Central memory CD8-positive, alpha-beta T cell (primary cell): ENCODE data around the gene BLVRA.
A peak's percentile ranks its signal among the peaks of the same experiment; 100 is the strongest.
"Not testable (repeated sequence)": the region's sequence is repeated elsewhere in the genome, so short reads cannot be mapped to it uniquely, and the experiment has no call there.

ENCODE experiments used
- ATAC-seq: fragments of 150-1000 bp; cut with Tn5 transposase; replicated peaks from 2 replicates; pipeline ENCODE4 v1.10.0; 2022; ENCODE audit warnings: mild to moderate bottlenecking, moderate FRiP score, moderate number of reproducible peaks; ENCODE audit not compliant: poor library complexity, severe bottlenecking; ENCODE audit errors: extremely low read depth
- DNase-seq, 2 donors: peaks; one replicate each; pipeline ENCODE4 v3.0.0; 2021; ENCODE audit warnings: low spot score in 2 of 2
- H3K27ac Mint-ChIP-seq: one replicate; pipeline ENCODE4 v1.8.0; 2022; ENCODE audit warnings: low read depth, mild to moderate bottlenecking, moderate library complexity, mixed read lengths
- H3K27me3 Mint-ChIP-seq: one replicate; pipeline ENCODE4 v1.8.0; 2022; ENCODE audit warnings: mixed read lengths
- H3K36me3 Mint-ChIP-seq: one replicate; pipeline ENCODE4 v1.8.0; 2022; ENCODE audit warnings: mild to moderate bottlenecking, moderate library complexity, mixed read lengths; ENCODE audit not compliant: insufficient read depth
- H3K4me1 Mint-ChIP-seq: one replicate; pipeline ENCODE4 v1.8.0; 2022; ENCODE audit warnings: mixed read lengths
- H3K4me3 Mint-ChIP-seq: one replicate; pipeline ENCODE4 v1.8.0; 2022; ENCODE audit warnings: mild to moderate bottlenecking, moderate library complexity, mixed read lengths
- H3K9me3 Mint-ChIP-seq: one replicate; pipeline ENCODE4 v1.8.0; 2022; ENCODE audit warnings: mixed read lengths

Gene BLVRA

DNA sequence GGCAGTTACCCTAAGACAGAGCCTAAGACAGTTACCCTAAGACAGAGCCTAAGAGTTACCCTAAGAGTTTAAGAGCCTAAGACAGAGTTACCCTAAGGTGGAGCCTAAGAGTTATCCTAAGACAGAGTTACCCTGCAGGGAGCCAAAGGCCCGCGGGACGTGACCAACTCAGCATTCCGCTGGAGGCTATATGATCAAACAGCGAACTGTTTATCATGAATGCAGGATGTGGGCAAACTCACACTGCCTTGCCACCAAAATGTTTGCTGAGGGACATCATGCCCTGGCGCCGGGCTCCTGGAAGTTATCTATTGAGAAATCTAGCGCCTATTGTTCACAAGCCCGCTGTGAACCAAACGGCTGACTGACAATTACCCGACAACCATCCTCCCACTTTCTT lies 49.9 kb downstream of the BLVRA start:
- Mint-ChIP-seq H3K36me3 (peaks cover 14% of the 10 kb centered on the region), H3K9me3 (no peaks in the 10 kb centered on the region), H3K4me3 (peak overlapping the region; percentile 38), H3K27ac (peak overlapping the region; percentile 85), H3K4me1 (peaks cover 29% of the 10 kb centered on the region), H3K27me3 (no peaks in the 10 kb centered on the region)
- peak; percentile 78 for ATAC-seq
- peak in 1 of 2 donors; percentile 41 for DNase-seq

DNA sequence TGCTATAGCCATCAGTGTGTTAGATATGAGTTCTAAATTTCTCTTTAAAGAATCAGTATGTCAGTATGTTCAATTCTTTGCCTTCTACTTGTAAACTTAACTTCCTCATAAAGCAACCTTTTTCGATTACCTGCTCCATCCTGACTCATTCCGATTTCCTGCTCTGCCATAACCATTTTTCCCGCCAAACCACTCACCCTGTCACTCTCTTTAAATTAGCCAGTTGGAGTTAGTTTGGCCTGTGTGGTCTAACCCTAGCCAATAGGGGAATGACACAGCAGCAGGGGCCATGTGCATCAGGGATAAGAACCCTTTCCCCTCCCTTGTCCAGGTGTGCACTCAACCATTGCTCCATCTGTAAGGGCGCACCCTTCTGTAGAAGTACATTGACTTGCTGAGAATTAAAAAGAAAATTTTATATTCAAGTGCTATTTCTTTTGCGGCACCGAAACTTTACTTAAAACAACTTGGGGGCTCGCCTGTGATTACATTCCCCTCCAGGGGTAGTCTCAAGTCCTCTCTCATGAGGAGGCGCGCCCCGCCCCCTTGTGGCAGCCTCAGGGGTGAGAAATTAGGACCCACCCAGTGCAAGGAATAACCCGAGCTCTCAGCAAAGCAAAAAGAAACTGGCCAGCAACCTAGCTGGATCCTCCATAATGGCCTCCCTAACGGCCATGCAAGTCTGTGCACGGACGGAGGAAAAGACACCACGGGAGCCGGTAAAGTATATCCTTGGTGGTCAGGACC lies 51.9 kb downstream of the BLVRA start:
- not testable (repeated sequence) for ATAC-seq, H3K36me3 Mint-ChIP-seq, H3K4me3 Mint-ChIP-seq, DNase-seq, H3K9me3 Mint-ChIP-seq, H3K27me3 Mint-ChIP-seq
- Mint-ChIP-seq H3K4me1 (peaks cover 29% of the 10 kb centered on the region), H3K27ac (peak overlapping the region; percentile 85)

DNA sequence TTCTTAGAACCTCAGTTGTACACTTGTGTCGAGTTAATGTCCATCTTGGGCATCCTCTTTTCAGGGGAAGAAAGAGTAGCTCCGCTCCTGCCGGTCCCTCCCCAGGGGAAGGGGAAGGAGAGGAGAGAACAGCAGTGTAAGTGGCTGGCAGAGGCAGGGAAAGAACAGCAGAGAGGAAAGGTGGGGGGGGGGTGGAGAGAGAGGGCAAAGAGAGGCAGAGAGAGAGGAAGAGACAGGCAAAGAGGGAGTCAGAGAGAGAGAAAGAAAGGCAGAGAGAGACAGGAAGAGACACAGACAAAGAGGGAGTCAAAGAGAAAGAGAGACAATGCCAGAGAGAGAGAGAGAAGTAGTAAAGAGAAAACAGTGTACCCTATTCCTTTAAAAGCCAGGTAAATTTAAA lies 56.9 kb downstream of the BLVRA start:
- ATAC-seq = no peak
- H3K9me3 Mint-ChIP-seq = no peaks in the 10 kb centered on the region
- no peak overlapping the region for H3K27ac Mint-ChIP-seq
- H3K36me3 Mint-ChIP-seq = peaks cover 4% of the 10 kb centered on the region
- peaks cover 24% of the 10 kb centered on the region for H3K27me3 Mint-ChIP-seq
- peaks cover under 1% of the 10 kb centered on the region for H3K4me1 Mint-ChIP-seq
- H3K4me3 Mint-ChIP-seq = no peak overlapping the region
- no peak for DNase-seq

DNA sequence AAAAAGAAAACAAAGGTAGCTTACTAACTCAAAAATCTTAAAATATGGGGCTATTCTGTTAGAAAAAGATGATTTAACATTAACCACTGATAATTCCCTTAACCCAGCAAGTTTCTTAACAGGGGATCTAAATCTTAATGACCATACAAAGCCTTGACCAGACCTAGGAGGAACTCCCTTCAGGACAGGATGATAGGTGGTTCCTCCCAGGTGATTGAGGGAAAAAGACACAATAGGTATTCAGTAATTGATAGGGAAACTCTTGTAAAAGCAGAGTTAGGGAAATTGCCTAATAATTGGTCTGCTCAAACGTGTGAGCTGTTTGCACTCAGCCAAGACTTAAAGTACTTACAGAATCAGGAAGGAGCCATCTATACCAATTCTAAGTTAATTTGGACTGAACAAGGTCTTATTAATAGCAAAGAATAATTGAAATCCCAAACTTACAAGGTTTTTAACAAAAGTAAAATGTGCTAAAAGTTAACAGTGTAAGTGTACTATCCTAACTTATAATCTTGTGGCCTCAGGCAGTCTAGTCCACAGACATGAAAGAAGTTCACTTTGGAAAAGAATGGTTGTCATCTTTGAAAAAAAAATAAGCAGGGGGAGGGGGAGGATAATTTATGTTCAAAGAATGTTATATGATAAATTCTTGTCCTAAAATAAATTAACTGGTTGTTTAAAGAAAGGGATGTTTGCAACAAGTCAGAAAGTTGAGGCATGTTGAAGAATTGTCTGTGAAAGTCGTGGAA lies 57.7 kb downstream of the BLVRA start:
- not testable (repeated sequence) for H3K27ac Mint-ChIP-seq, DNase-seq, H3K9me3 Mint-ChIP-seq, H3K36me3 Mint-ChIP-seq, ATAC-seq, H3K4me3 Mint-ChIP-seq, H3K4me1 Mint-ChIP-seq
- peaks cover 24% of the 10 kb centered on the region for H3K27me3 Mint-ChIP-seq

DNA sequence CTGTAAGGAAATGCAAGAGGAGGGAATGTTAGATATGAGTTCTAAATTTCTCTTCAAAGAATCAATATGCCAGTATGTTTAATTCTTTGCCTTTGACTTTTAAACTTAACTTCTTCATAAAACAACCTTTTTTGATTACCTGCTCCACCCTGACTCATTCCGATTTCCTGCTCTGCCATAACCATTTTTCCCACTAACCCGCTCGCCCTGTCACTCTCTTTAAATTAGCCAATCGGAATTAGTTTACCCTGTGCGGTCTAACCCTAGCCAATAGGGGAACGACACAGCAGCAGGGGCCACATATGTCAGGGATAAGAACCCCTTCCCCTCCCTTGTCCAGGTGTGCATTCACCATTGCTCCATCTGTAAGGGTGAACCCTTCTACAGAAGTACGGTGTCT lies 64.9 kb downstream of the BLVRA start:
- not testable (repeated sequence) for H3K36me3 Mint-ChIP-seq, H3K4me3 Mint-ChIP-seq, H3K4me1 Mint-ChIP-seq, ATAC-seq, H3K9me3 Mint-ChIP-seq, DNase-seq, H3K27ac Mint-ChIP-seq
- H3K27me3 Mint-ChIP-seq = peaks cover 28% of the 10 kb centered on the region

DNA sequence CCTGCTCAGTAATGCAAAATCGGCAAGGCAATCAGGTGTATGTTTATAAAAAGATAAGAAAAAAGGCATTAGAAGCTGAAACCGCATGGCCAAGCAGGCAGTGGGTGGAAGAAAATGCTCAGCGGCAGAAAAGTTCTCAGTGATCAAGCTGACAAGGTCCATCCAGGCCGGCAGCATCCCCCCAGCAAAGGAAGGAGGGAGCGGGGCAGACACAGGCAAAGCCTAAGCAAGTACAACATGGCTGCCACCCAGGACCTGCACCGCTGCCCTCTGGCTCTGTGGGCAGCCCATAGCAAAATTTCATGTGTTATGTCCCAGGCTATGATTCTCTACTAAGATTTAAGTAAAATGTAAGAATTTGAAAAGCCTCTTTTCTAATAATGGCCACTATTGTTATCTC lies 65.5 kb downstream of the BLVRA start:
- no peaks in the 10 kb centered on the region for H3K4me1 Mint-ChIP-seq
- peaks cover 33% of the 10 kb centered on the region for H3K27me3 Mint-ChIP-seq
- no peaks in the 10 kb centered on the region for H3K9me3 Mint-ChIP-seq

DNA sequence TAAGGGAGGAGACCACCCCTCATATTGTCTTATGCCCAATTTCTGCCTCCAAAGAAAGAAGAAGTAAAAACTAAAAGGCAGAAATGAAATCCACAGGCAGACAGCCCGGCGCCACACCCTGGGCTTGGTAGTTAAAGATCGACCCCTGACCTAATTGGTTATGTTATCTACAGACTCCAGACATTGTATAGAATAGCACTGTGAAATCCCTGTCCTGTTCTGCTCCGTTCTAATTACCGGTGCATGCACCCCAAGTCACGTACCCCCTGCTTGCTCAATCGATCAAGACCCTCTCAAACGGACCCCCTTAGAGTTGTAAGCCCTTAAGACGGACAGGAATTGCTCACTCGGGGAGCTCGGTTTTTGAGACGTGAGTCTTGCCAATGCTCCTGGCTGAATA lies 66.0 kb downstream of the BLVRA start:
- H3K27me3 Mint-ChIP-seq = peaks cover 38% of the 10 kb centered on the region
- DNase-seq, H3K9me3 Mint-ChIP-seq, ATAC-seq, H3K36me3 Mint-ChIP-seq, H3K4me3 Mint-ChIP-seq, H3K4me1 Mint-ChIP-seq, H3K27ac Mint-ChIP-seq: not testable (repeated sequence)

More for the DNA sequence above, 65.5 kb downstream of the BLVRA start:
- ATAC-seq (no peak), DNase-seq (no peak)
- H3K36me3 Mint-ChIP-seq = no peaks in the 10 kb centered on the region
- no peak overlapping the region for H3K27ac Mint-ChIP-seq
- H3K4me3 Mint-ChIP-seq = no peak overlapping the region

DNA sequence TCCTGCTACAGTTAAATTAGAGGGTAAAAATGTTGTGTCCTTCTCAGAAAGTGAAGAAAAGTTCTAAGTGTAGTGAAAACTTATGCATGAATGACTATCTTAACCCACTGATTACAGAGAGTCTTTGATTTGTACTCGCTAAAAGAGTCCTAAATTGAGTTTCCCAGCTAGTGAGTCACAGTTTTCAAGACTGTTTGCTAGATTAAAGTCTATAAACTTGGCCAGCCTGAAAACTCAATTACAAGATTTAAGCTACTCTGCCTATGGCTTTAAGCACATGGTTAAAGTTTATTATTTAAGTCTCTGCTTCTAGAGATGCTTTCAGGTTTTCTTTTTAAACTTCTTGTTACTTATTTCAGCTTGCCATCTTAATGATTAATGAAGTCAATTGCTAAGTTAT lies 66.5 kb downstream of the BLVRA start:
- Mint-ChIP-seq H3K4me3 (no peak overlapping the region), H3K9me3 (no peaks in the 10 kb centered on the region), H3K4me1 (no peaks in the 10 kb centered on the region), H3K27me3 (peaks cover 38% of the 10 kb centered on the region), H3K36me3 (no peaks in the 10 kb centered on the region), H3K27ac (no peak overlapping the region)
- DNase-seq (no peak), ATAC-seq (no peak)

DNA sequence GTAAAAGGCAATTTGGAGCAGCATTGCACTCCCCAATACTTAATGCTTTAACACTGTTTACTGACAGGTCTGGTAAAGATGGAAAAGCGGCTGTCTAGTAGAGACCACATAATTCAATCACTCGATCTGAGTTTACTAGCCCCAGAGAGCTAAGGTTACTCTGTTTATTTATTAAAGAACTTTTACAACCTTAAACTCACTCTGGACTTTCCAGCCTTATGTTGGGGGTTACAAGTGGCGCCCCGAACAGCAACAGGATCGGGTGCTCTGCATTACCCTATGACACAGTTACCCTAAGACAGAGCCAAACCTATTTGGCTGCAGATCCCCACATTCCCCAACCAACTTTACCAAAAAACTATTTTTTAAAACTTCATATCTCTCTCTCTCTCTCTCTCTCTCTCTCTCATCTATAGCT lies 66.9 kb downstream of the BLVRA start:
- Mint-ChIP-seq H3K4me1 (no peaks in the 10 kb centered on the region), H3K4me3 (no peak overlapping the region), H3K27ac (no peak overlapping the region), H3K36me3 (no peaks in the 10 kb centered on the region), H3K9me3 (no peaks in the 10 kb centered on the region), H3K27me3 (peaks cover 38% of the 10 kb centered on the region)
- ATAC-seq (no peak), DNase-seq (no peak)

DNA sequence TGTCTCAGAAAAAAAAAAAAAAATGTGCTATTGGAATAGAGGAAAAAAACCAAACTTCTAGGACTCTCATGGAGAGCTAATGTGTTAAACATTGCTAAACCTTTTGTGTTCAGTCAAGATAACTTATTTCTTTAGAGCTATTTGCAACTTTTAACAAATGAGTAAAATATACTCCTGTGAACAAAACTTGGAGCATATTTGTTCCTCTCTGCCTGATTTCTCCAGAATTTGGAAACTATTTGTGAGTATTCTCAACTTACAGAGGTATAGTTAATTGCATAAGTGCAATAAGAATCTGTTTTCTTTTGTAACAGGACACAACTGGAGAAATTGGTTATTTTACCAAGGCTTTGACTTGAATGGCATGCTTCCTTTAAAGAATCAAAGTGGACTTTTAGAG lies 72.4 kb downstream of the BLVRA start:
- not testable (repeated sequence) for DNase-seq, H3K4me3 Mint-ChIP-seq, H3K27ac Mint-ChIP-seq, H3K9me3 Mint-ChIP-seq, H3K36me3 Mint-ChIP-seq, ATAC-seq
- H3K4me1 Mint-ChIP-seq = peaks cover 12% of the 10 kb centered on the region
- H3K27me3 Mint-ChIP-seq = peaks cover 28% of the 10 kb centered on the region

DNA sequence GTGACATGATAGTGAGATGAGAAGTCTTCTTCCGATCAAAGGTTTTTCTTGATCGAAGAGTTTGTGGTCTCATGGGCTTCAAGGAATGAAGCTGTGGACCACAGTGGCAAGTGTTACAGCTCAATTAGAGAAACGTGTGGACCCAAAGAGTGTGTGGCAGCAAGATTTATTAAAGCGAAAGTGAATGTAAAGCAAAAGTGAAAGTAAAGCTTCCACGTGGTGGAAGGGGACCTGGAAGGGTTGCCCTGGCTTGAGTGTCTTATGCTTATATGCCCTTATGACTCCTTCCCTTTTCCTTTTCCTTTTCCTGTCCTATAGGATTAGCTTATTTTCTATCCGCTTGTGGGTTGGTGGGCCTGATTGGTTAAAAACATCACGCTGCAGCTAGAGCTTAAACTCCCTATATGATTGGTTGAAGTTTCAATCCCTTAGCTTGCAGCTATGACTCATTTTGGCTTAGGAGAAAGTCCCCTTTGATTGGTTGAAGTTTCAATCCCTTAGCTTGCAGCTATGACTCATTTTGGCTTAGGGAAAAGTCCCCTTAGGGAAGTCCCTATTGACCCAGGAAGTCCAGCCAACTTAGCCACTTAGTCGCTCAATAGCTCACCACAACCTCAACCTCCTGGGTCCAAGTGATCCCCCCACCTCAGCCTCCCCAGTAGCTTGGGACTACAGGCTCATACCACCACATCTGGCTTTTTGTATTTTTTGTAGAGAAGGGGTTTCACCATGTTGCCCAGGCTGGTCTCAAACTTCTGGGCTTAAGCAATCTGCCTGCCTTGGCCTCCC lies 76.2 kb downstream of the BLVRA start:
- peak; percentile 56 for ATAC-seq

DNA sequence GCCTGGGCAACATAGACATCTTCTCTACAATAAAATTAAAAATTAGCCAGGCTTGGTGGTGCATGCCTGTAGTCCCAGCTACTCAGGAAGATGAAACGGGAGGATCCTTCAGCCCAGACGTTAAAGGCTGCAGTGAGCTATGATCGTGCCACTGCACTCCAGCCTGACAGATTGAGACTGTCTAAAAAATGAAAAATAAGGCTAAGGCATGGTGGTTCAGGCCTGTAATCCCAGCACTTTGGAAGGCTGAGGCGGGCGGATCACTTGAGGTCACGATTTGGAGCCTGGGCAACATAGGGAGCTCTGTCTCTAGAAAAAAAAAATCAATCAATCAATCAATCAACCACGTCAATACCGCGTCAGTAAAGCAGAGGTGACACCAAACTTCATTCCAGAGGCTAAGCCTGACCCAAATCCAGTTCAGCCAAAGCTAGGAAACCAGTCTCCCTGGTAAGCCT lies 79.8 kb downstream of the BLVRA start:
- Mint-ChIP-seq H3K36me3 (peaks cover 5% of the 10 kb centered on the region), H3K27me3 (no peaks in the 10 kb centered on the region), H3K9me3 (no peaks in the 10 kb centered on the region), H3K27ac (peak overlapping the region; percentile 4), H3K4me3 (no peak overlapping the region), H3K4me1 (peaks cover 18% of the 10 kb centered on the region)
- ATAC-seq (no peak), DNase-seq (no peak)

More for the DNA sequence above, 76.2 kb downstream of the BLVRA start:
- Mint-ChIP-seq H3K27me3 (no peaks in the 10 kb centered on the region), H3K4me3 (peak overlapping the region; percentile 82), H3K27ac (peak overlapping the region; percentile 88), H3K9me3 (no peaks in the 10 kb centered on the region), H3K36me3 (peaks cover 5% of the 10 kb centered on the region), H3K4me1 (peaks cover 18% of the 10 kb centered on the region)
- DNase-seq = peak in 1 of 2 donors; percentile 37
